Head of caudate nucleus (tissue), 42 donors: ENCODE results near the gene MSMO1.
"Not testable (repeated sequence)": the region's sequence is repeated elsewhere in the genome, so short reads cannot be mapped to it uniquely, and the experiment has no call there.

Experiments used
- DNase-seq, 42 donors: peaks; one replicate each; pipeline versions ENCODE4 v3.0.0 to v3.0.0-alpha.2; 2020 to 2021; ENCODE audit warnings: mixed read lengths in 7 of 42
- intact Hi-C: fragments of 100-400 bp; cut with DNase I; formaldehyde crosslinking; loops from one replicate; pipeline ENCODE4 v1.15.0; 2022

The MSMO1 gene

GRCh38 chr4:165319030-165319429 is 8.4 kb upstream of the MSMO1 start:
- no peak for DNase-seq
- intact Hi-C loops: no loop called here

- peak in 21 of 42 donors; percentile 23 to 77 (median 48) for DNase-seq
- intact Hi-C loops: no loop called here
Measured at GRCh38 chr4:165319509-165319908, 8.0 kb upstream of the MSMO1 start.

GRCh38 chr4:165324236-165324917 is 3.1 kb upstream of the MSMO1 start:
- intact Hi-C loops: no loop called here
- DNase-seq: no peak

DNA sequence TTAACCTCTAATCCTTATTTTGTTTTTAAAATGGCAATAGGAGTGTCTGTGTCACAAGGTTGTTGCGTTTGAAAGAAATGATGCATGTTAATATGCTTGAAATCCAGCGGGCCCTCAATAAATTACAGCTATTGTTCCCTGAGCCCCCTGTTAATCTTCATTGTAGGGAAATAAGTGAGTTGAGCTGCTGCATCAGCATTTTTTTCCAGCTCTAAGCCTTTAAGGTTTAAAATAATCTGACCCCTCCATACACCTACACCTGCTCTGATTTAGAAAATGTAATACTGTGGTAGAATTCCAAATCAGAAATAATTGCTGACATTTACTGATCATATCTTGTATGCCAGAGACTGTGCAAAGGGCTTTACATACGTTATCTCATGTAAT is 2.6 kb upstream of the MSMO1 start:
- DNase-seq: no peak
- intact Hi-C loops: no loop called here

- peak in 2 of 42 donors; percentile 11 to 24 for DNase-seq
- intact Hi-C loops: loop anchor here (2.0 kb wide), 1 partner anchor 119 kb away; the partner anchor contains the start of gene KLHL2
Measured at GRCh38 chr4:165325732-165326512, 1.5 kb upstream of the MSMO1 start.

DNA sequence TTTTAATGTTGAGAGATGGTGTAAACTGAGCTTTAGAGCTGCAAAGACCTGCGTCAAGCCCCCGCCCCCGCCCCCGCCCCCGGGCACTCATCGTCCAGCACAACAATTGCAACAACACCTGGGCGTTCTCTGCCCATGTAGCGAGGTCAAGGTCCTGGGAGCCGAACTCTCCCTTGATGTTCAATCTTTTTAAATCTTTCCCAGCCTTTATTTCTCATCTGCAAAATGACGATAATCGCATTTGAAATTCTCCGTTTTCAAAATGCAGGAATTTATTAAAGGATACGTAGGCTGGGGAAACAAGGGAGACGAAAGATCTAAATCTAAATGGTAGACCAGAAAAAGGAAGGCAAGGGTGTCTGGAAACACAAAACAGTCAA is 648 bp upstream of the MSMO1 start:
- DNase-seq: peak in 6 of 42 donors; percentile 16 to 55 (median 34)
- intact Hi-C loops: loop anchor here (2.0 kb wide), 1 partner anchor 120 kb away; the partner anchor contains the start of gene KLHL2

DNA sequence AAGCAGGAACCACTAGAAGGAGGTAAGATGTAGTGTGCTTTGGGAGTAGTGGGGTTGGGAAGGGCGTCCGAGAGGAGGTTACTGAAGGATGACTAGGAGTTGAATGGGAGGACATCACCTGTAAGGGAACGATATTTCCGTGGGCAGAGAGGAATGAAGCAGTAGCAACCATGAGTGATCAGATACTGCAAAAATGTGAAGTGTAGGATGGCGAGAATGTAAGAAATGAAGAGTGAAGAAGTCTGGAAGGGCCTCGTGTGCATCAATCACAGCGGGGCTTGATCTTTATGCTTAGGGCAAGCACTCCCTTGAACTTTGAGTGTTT is 594 bp downstream of the MSMO1 start:
- intact Hi-C loops: no loop called here
- no peak for DNase-seq

DNA sequence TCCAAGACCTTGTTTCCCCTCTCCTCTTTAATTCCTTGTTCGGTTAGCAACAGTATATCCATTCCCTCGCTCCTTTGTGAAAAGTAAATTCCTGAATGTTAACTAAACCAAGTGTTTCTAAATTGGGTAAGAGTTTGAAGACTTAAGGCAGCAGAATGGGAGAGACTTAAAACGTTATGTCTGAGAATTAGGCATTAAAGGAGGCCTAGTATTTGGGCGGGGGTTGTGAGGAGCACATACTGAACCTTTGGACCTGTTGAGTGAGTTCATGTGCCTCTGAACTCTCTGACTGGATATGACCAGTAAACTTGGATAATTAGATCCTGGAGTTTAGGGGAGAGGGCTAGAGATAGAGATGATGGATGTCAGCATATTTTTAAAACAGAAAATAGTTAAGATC is 1.2 kb downstream of the MSMO1 start:
- intact Hi-C loops: no loop called here
- DNase-seq: no peak

- intact Hi-C loops: no loop called here
- DNase-seq: no peak
Measured at GRCh38 chr4:165330071-165330470, 2.6 kb downstream of the MSMO1 start.

GRCh38 chr4:165330666-165331065 is 3.2 kb downstream of the MSMO1 start:
- DNase-seq: no peak
- intact Hi-C loops: no loop called here

GRCh38 chr4:165331359-165331758 is 3.9 kb downstream of the MSMO1 start:
- intact Hi-C loops: no loop called here
- DNase-seq: no peak

DNA sequence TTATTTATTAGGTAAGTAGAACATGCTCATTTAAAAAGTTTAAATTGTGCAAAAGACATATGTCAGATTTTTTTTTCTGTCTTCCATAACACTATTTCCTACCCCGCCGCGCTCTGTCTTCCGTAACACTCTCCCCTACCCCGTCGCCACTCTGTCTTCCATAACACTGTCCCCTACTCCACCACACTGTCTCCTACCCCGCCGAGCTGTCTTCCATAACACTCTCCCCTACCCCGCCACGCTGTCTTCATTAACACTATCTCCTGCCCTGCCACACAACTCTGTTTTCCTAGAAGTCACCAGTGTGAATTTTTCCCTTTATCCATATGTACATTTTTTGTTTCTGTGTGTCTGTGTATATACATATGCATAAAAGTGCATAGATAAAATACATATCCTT is 4.4 kb downstream of the MSMO1 start:
- DNase-seq: peak in 1 of 42 donors; percentile 21
- intact Hi-C loops: no loop called here

- no peak for DNase-seq
- intact Hi-C loops: no loop called here
Measured at GRCh38 chr4:165332502-165332901, 5.0 kb downstream of the MSMO1 start.

DNA sequence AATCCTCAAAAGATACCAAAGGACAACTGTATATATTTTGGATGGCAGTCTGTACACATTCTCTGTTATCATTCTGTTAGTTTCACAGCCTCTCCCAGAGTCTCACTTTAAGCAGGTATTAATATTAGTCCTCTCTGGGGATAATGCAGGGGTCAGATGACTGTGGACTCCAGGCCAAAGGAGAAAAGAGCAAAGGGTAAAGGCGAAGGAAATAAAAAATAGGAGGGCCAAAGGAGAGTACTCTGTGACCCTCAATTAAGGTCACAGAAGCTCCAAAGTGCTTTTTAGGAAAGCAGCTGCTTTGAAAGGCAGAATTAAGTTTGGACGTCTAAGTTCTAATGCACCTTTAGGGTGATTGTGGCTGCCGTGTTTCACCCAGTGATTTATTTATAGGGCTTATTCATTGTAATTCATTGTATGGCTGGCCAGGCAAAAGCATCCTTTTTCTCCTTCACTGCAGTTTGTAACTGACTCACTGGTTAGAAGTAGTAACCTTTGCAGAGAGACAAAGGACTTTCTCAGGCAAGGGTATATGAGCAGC is 7.8 kb downstream of the MSMO1 start:
- no peak for DNase-seq
- intact Hi-C loops: no loop called here

GRCh38 chr4:165336743-165337142 is 9.3 kb downstream of the MSMO1 start:
- intact Hi-C loops: no loop called here
- no peak for DNase-seq

DNA sequence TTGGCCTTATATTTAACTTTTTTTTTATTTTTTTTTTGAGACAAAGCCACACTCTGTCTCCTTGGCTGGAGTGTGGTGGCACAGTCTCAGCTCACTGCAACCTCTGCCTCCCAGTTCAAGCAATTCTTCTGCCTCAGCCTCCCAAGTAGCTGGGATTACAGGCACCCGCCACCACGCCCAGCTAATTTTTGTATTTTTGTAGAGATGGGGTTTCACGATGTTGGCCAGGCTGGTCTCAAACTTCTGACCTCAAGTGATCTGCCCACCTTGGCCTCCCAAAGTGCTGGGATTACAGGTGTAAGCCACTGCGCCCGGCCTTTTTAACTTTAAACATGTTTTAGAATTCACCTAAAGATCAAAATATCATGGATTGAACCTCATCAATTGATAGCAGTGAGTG is 14.9 kb downstream of the MSMO1 start:
- intact Hi-C loops: loop anchor here (5.0 kb wide), 1 partner anchor 210 kb away; no protein-coding TSS in a partner anchor
- DNase-seq: not testable (repeated sequence)

GRCh38 chr4:165343353-165344191 is 16.1 kb downstream of the MSMO1 start:
- intact Hi-C loops: loop anchor here (5.0 kb wide), 1 partner anchor 211 kb away; no protein-coding TSS in a partner anchor
- peak in 18 of 42 donors; percentile 23 to 63 (median 41) for DNase-seq

GRCh38 chr4:165345666-165346417 is 18.4 kb downstream of the MSMO1 start:
- intact Hi-C loops: no loop called here
- DNase-seq: peak in 11 of 42 donors; percentile 19 to 62 (median 32)
